Effector memory CD8-positive, alpha-beta T cell (primary cell): ENCODE data around the gene PPIP5K1.
A peak's percentile ranks its signal among the peaks of the same experiment; 100 is the strongest.
"Not testable (repeated sequence)": the region's sequence is repeated elsewhere in the genome, so short reads cannot be mapped to it uniquely, and the experiment has no call there.

Experiments
- ATAC-seq: fragments of 150-1000 bp; cut with Tn5 transposase; replicated peaks from 2 replicates; pipeline ENCODE4 v1.10.0; 2021; ENCODE audit warnings: mild to moderate bottlenecking, moderate library complexity
- DNase-seq, 3 experiments: peaks; one replicate each; pipeline ENCODE4 v3.0.0; 2021
- H3K27ac Mint-ChIP-seq, 2 donors: one replicate each; pipeline ENCODE4 v1.8.0; 2022; ENCODE audit warnings: mild to moderate bottlenecking in 2 of 2, mixed read lengths in 2 of 2, moderate library complexity in 2 of 2
- H3K27me3 Mint-ChIP-seq, 2 donors: one replicate each; pipeline ENCODE4 v1.8.0; 2022; ENCODE audit warnings: mixed read lengths in 2 of 2
- H3K36me3 Mint-ChIP-seq: one replicate; pipeline ENCODE4 v1.8.0; 2022; ENCODE audit warnings: mild to moderate bottlenecking, moderate library complexity, mixed read lengths; ENCODE audit not compliant: insufficient read depth
- H3K4me1 Mint-ChIP-seq, 2 donors: one replicate each; pipeline ENCODE4 v1.8.0; 2022; ENCODE audit warnings: low read depth in 2 of 2, mixed read lengths in 2 of 2
- H3K4me3 Mint-ChIP-seq, 2 donors: one replicate each; pipeline ENCODE4 v1.8.0; 2022; ENCODE audit warnings: mild to moderate bottlenecking in 2 of 2, mixed read lengths in 2 of 2, moderate library complexity in 2 of 2
- H3K9me3 Mint-ChIP-seq, 2 donors: one replicate each; pipeline ENCODE4 v1.8.0; 2022; ENCODE audit warnings: mixed read lengths in 2 of 2

Gene PPIP5K1

DNA sequence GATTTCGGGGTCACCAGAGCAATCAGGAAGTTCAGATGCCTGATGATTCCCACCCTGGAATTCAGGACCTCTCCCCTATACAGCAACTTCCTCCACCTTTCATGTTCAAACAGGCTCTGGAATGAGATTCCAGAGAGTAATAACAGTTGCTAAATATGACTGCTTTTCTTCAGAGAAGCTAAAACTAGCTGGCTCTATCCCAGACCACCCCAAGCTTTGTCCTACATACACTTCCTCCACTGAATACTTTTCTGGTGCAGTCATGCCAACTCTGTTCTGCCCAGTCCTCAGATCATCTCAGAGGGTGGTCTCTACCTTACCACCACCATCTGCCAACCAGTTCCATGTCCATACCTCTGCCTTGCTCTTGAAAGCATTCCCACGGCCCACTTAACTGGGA lies 23.4 kb downstream of the PPIP5K1 start:
- H3K36me3 Mint-ChIP-seq, DNase-seq, H3K4me3 Mint-ChIP-seq, H3K27ac Mint-ChIP-seq, H3K4me1 Mint-ChIP-seq, H3K9me3 Mint-ChIP-seq, H3K27me3 Mint-ChIP-seq, ATAC-seq: not testable (repeated sequence)

GRCh38 chr15:43563793-43564192 lies 26.2 kb downstream of the PPIP5K1 start:
- not testable (repeated sequence) for H3K27me3 Mint-ChIP-seq, H3K27ac Mint-ChIP-seq, H3K4me1 Mint-ChIP-seq, H3K9me3 Mint-ChIP-seq, ATAC-seq, DNase-seq, H3K36me3 Mint-ChIP-seq, H3K4me3 Mint-ChIP-seq

GRCh38 chr15:43562753-43563152 lies 27.3 kb downstream of the PPIP5K1 start:
- H3K36me3 Mint-ChIP-seq, H3K4me1 Mint-ChIP-seq, H3K9me3 Mint-ChIP-seq, DNase-seq, ATAC-seq, H3K27ac Mint-ChIP-seq, H3K4me3 Mint-ChIP-seq, H3K27me3 Mint-ChIP-seq: not testable (repeated sequence)

DNA sequence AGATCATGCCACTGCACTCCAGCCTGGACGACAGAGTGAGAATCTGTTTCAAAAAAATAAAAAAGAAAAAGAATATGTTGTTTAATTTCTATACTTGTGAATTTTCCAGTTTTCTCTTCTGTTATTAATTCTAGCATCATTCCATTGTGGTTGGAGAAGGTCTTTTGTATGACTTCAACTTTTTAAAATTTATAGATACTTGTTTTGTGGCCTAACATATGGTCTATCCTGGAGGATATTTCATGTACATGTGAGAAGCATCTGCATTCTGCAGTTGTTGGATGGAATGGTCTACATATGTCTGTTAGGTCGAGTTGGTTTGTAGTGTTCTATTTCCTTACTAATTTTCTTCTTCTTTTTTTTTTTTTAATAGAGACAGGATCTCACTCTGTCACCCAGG lies 37.0 kb downstream of the PPIP5K1 start:
- Mint-ChIP-seq H3K9me3 (no peaks in the 10 kb centered on the region), H3K36me3 (peaks cover 18% of the 10 kb centered on the region), H3K27ac (no peak overlapping the region), H3K4me1 (no peaks in the 10 kb centered on the region), H3K4me3 (no peak overlapping the region), H3K27me3 (no peaks in the 10 kb centered on the region)
- DNase-seq = no peak
- ATAC-seq = no peak

DNA sequence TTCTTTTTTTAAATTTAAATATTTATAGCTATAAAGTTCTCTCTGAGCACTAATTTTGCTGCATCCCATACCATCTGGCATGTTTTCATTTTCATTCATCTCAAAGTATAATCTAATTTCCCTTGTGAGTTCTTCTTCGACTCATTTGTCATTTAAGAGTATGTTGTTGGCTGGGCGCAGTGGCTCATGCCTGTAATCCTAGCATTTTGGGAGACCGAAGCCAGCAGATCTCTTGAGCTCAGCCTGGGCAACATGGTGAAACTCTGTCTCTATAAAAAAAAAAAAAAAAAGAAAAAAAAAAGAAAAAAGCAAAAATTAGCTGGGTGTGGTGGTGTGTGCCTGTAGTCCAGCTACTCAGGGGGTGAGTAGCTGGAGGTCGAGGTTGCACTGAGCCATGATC lies 37.8 kb downstream of the PPIP5K1 start:
- H3K4me3 Mint-ChIP-seq = no peak overlapping the region
- H3K9me3 Mint-ChIP-seq = no peaks in the 10 kb centered on the region

GRCh38 chr15:43550527-43551363 lies 39.3 kb downstream of the PPIP5K1 start:
- DNase-seq (no peak), ATAC-seq (no peak)
- no peaks in the 10 kb centered on the region for H3K4me1 Mint-ChIP-seq
- H3K27me3 Mint-ChIP-seq = no peaks in the 10 kb centered on the region
- no peak overlapping the region for H3K4me3 Mint-ChIP-seq
- H3K36me3 Mint-ChIP-seq = peaks cover 5% of the 10 kb centered on the region
- no peaks in the 10 kb centered on the region for H3K9me3 Mint-ChIP-seq
- H3K27ac Mint-ChIP-seq = peak overlapping the region in 1 of 2 donors; percentile 41

More for the DNA sequence above, 37.8 kb downstream of the PPIP5K1 start:
- ATAC-seq (no peak), DNase-seq (no peak)
- Mint-ChIP-seq H3K27ac (no peak overlapping the region), H3K36me3 (peaks cover 12% of the 10 kb centered on the region), H3K27me3 (no peaks in the 10 kb centered on the region), H3K4me1 (no peaks in the 10 kb centered on the region)

GRCh38 chr15:43547539-43547938 lies 42.5 kb downstream of the PPIP5K1 start:
- H3K4me1 Mint-ChIP-seq = no peaks in the 10 kb centered on the region
- H3K9me3 Mint-ChIP-seq = no peaks in the 10 kb centered on the region
- DNase-seq = no peak
- no peak overlapping the region for H3K27ac Mint-ChIP-seq
- H3K27me3 Mint-ChIP-seq = no peaks in the 10 kb centered on the region
- H3K4me3 Mint-ChIP-seq = no peak overlapping the region
- H3K36me3 Mint-ChIP-seq = peaks cover 3% of the 10 kb centered on the region
- no peak for ATAC-seq

DNA sequence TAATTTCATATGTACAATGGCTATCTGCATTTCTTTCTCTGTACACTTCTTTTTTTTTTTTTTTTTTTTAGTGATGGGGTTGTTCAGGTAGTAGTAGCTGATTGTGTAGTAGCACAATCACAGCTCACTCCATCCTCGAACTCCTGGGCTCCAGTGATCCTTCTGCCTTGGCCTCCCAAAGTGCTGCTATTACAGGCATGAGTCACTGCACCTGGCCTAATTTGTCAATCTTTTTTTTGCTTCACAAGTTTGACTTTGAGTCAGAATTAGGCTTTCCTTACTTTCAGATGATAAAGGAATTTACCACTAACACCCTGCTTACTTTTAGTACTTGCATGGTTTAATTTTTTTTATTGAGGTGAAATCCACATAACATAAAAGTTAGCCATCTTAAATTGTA lies 44.6 kb downstream of the PPIP5K1 start:
- no peaks in the 10 kb centered on the region for H3K4me1 Mint-ChIP-seq
- no peaks in the 10 kb centered on the region for H3K27me3 Mint-ChIP-seq
- H3K4me3 Mint-ChIP-seq = no peak overlapping the region
- H3K36me3 Mint-ChIP-seq = no peaks in the 10 kb centered on the region
- DNase-seq (no peak), ATAC-seq (no peak)
- H3K27ac Mint-ChIP-seq = no peak overlapping the region
- H3K9me3 Mint-ChIP-seq = no peaks in the 10 kb centered on the region

GRCh38 chr15:43544266-43544665 lies 45.7 kb downstream of the PPIP5K1 start:
- DNase-seq (no peak), ATAC-seq (no peak)
- Mint-ChIP-seq H3K4me1 (no peaks in the 10 kb centered on the region), H3K27me3 (no peaks in the 10 kb centered on the region), H3K36me3 (no peaks in the 10 kb centered on the region), H3K27ac (no peak overlapping the region), H3K9me3 (no peaks in the 10 kb centered on the region), H3K4me3 (no peak overlapping the region)

DNA sequence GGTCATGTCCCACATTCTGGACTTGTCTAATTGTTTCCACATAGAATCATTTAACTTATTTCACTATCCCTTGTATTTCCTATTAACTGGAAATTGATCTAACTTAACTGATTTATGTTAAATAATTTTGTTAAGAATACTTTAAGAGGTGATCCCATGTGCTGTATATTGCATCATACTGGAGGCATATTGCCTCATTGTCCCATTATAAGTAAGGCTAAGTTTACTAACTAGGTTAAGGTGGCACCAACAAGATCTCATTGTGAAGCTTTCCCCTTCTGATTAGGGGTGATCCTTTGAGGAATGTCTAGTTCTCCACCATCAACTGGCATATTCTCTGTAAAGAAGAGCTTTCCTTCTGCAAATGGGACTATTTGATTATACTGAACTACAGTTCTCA lies 48.2 kb downstream of the PPIP5K1 start:
- H3K4me1 Mint-ChIP-seq = no peaks in the 10 kb centered on the region
- H3K27ac Mint-ChIP-seq = peak overlapping the region in 1 of 2 donors; percentile 38

GRCh38 chr15:43538091-43538490 lies 51.9 kb downstream of the PPIP5K1 start:
- H3K27ac Mint-ChIP-seq = no peak overlapping the region
- H3K4me1 Mint-ChIP-seq = no peaks in the 10 kb centered on the region
- H3K36me3 Mint-ChIP-seq = peaks cover 3% of the 10 kb centered on the region
- H3K27me3 Mint-ChIP-seq = no peaks in the 10 kb centered on the region
- ATAC-seq (no peak), DNase-seq (no peak)
- H3K9me3 Mint-ChIP-seq = no peaks in the 10 kb centered on the region
- no peak overlapping the region for H3K4me3 Mint-ChIP-seq

More for the DNA sequence above, 48.2 kb downstream of the PPIP5K1 start:
- no peak for DNase-seq
- Mint-ChIP-seq H3K4me3 (no peak overlapping the region), H3K36me3 (peaks cover 3% of the 10 kb centered on the region), H3K27me3 (no peaks in the 10 kb centered on the region), H3K9me3 (no peaks in the 10 kb centered on the region)
- no peak for ATAC-seq

GRCh38 chr15:43534897-43535296 lies 55.1 kb downstream of the PPIP5K1 start:
- peaks cover 3% of the 10 kb centered on the region for H3K36me3 Mint-ChIP-seq
- DNase-seq = no peak
- H3K27me3 Mint-ChIP-seq = no peaks in the 10 kb centered on the region
- no peaks in the 10 kb centered on the region for H3K9me3 Mint-ChIP-seq
- no peaks in the 10 kb centered on the region for H3K4me1 Mint-ChIP-seq
- no peak for ATAC-seq
- H3K27ac Mint-ChIP-seq = no peak overlapping the region
- no peak overlapping the region for H3K4me3 Mint-ChIP-seq

- H3K27ac Mint-ChIP-seq, DNase-seq, H3K4me3 Mint-ChIP-seq, H3K27me3 Mint-ChIP-seq, H3K36me3 Mint-ChIP-seq, ATAC-seq, H3K9me3 Mint-ChIP-seq, H3K4me1 Mint-ChIP-seq: not testable (repeated sequence)
Observed at GRCh38 chr15:43532826-43533225, 57.2 kb downstream of the PPIP5K1 start.

GRCh38 chr15:43531018-43531670 lies 58.9 kb downstream of the PPIP5K1 start:
- Mint-ChIP-seq H3K36me3 (no peaks in the 10 kb centered on the region), H3K27ac (no peak overlapping the region), H3K4me1 (peaks cover 0 to under 1% of the 10 kb centered on the region in 2 donors), H3K9me3 (no peaks in the 10 kb centered on the region), H3K4me3 (no peak overlapping the region), H3K27me3 (no peaks in the 10 kb centered on the region)
- ATAC-seq (no peak), DNase-seq (no peak)
